Measurements from ENCODE around the gene PODN. TPM values are rescaled to one million over a fixed set of nuclear protein-coding genes. Genes with fewer than 3 reads are reported as not detected.

Gene PODN
- total RNA-seq, 3 donors from 2014 or later, result 55.1 to 246 (median 83.1) TPM

- Histone ChIP-seq H3K4me1 (no peaks in the 10 kb centered on the region), H3K36me3 (no peaks in the 10 kb centered on the region), H3K27ac (no peak overlapping the region), H3K27me3 (no peaks in the 10 kb centered on the region), H3K4me3 (no peak overlapping the region), H3K9me3 (no peaks in the 10 kb centered on the region)
- no peak for DNase-seq (ENCODE audit: low spot score in 2 of 2)
- intact Hi-C loops (cut with DNase I; ENCODE audit: low total_unique reads), result no loop called here
- TF ChIP-seq POLR2A (IDR thresholded peaks at IDR 0.05) (no peak), CTCF (IDR thresholded peaks at IDR 0.05) (no peak), POLR2AphosphoS5 (IDR thresholded peaks at IDR 0.05) (no peak)
These were observed 35.8 kb upstream of the PODN start for GRCh38 chr1:53026254-53026653.

GRCh38 chr1:53031732-53032131 is 30.3 kb upstream of the PODN start:
- intact Hi-C loops (cut with DNase I; ENCODE audit: low total_unique reads), result no loop called here
- TF ChIP-seq POLR2AphosphoS5 (IDR thresholded peaks at IDR 0.05), result no peak
- TF ChIP-seq POLR2A (IDR thresholded peaks at IDR 0.05), result no peak
- TF ChIP-seq CTCF (IDR thresholded peaks at IDR 0.05), result no peak

GRCh38 chr1:53037159-53037558 is 24.9 kb upstream of the PODN start:
- TF ChIP-seq POLR2AphosphoS5 (IDR thresholded peaks at IDR 0.05) (no peak), POLR2A (IDR thresholded peaks at IDR 0.05) (no peak), CTCF (IDR thresholded peaks at IDR 0.05) (no peak)
- Histone ChIP-seq H3K4me3 (no peak overlapping the region), H3K4me1 (no peaks in the 10 kb centered on the region), H3K27ac (no peak overlapping the region), H3K27me3 (no peaks in the 10 kb centered on the region), H3K9me3 (no peaks in the 10 kb centered on the region), H3K36me3 (no peaks in the 10 kb centered on the region)
- no peak for DNase-seq (ENCODE audit: low spot score in 2 of 2)
- intact Hi-C loops (cut with DNase I; ENCODE audit: low total_unique reads), result no loop called here

More at GRCh38 chr1:53031732-53032131, 30.3 kb upstream of the PODN start:
- H3K4me3 ChIP-seq, result no peak overlapping the region
- H3K36me3 ChIP-seq, result no peaks in the 10 kb centered on the region
- H3K9me3 ChIP-seq, result no peaks in the 10 kb centered on the region
- H3K4me1 ChIP-seq, result no peaks in the 10 kb centered on the region
- no peak for DNase-seq (ENCODE audit: low spot score in 2 of 2)
- H3K27ac ChIP-seq, result no peak overlapping the region
- H3K27me3 ChIP-seq, result no peaks in the 10 kb centered on the region

- Histone ChIP-seq H3K27ac (no peak overlapping the region), H3K9me3 (no peaks in the 10 kb centered on the region), H3K36me3 (no peaks in the 10 kb centered on the region), H3K4me3 (no peak overlapping the region), H3K27me3 (no peaks in the 10 kb centered on the region), H3K4me1 (no peaks in the 10 kb centered on the region)
- TF ChIP-seq POLR2A (IDR thresholded peaks at IDR 0.05), result no peak
- TF ChIP-seq POLR2AphosphoS5 (IDR thresholded peaks at IDR 0.05), result no peak
- TF ChIP-seq CTCF (IDR thresholded peaks at IDR 0.05), result no peak
- intact Hi-C loops (cut with DNase I; ENCODE audit: low total_unique reads), result no loop called here
- no peak for DNase-seq (ENCODE audit: low spot score in 2 of 2)
These were observed 23.4 kb upstream of the PODN start for GRCh38 chr1:53038566-53038965.

- no peaks in the 10 kb centered on the region for H3K9me3 ChIP-seq
- no peaks in the 10 kb centered on the region for H3K27me3 ChIP-seq
- H3K27ac ChIP-seq, result no peak overlapping the region
- no peak for DNase-seq (ENCODE audit: low spot score in 2 of 2)
- H3K36me3 ChIP-seq, result no peaks in the 10 kb centered on the region
- H3K4me3 ChIP-seq, result no peak overlapping the region
- TF ChIP-seq POLR2A (IDR thresholded peaks at IDR 0.05), result no peak
- TF ChIP-seq POLR2AphosphoS5 (IDR thresholded peaks at IDR 0.05), result no peak
- no peak for TF ChIP-seq CTCF (IDR thresholded peaks at IDR 0.05)
- intact Hi-C loops (cut with DNase I; ENCODE audit: low total_unique reads), result no loop called here
- H3K4me1 ChIP-seq, result no peaks in the 10 kb centered on the region
These were observed 18.7 kb upstream of the PODN start for GRCh38 chr1:53043271-53043670.
